HepG2 (cell line): ENCODE measurements around the gene FETUB. TPM values are rescaled to one million over a fixed set of nuclear protein-coding genes. Genes with fewer than 3 reads are reported as not detected.

Experiments used
- ATAC-seq: fragments of 200-7000 bp; cut with Tn5 transposase; 3 replicates; pipeline ENCODE4 v1.9.1; 2020; ENCODE audit warnings: mild to moderate bottlenecking, moderate library complexity
- BruUV-seq: library from RNA; stranded (reverse); fragments of 400-500 nt; replicated peaks from 2 replicates; lab custom pipeline; 2021; lab: Mats Ljungman, UMichigan
- CTCF ChIA-PET: fragments of 300-600 bp; formaldehyde crosslinking; extraction: SDS; loops from one replicate; lab custom pipeline; 2021; ENCODE audit warnings: low total read pairs, inconsistent platforms, low intra/inter-chr PET ratio; lab: Yijun Ruan, JAX
- POLR2A ChIA-PET: fragments of 350-600 bp; sonication (Branson Sonifier 250); formaldehyde crosslinking; loops from one replicate; lab custom pipeline; 2020; ENCODE audit warnings: antibody characterized with exemption, inconsistent platforms; lab: Yijun Ruan, JAX
- DNase-seq: peaks from one replicate; pipeline ENCODE4 v3.0.0-alpha.2; 2015; ENCODE audit warnings: low spot score
- FAIRE-seq: peaks from 3 replicates; lab custom pipeline; 2011; peaks lifted over from hg19 to GRCh38; lab: Jason Lieb, UNC
- H2AFZ ChIP-seq: one replicate; pipeline ENCODE4 v1.6.1; 2011; ENCODE audit warnings: low read length, inconsistent platforms
- H3K27ac ChIP-seq: fragments of 300-600 bp; 3 replicates; pipeline ENCODE4 v1.8.0; 2011; ENCODE audit warnings: mixed run types, mild to moderate bottlenecking, mixed read lengths, low read length, inconsistent platforms; ENCODE audit not compliant: insufficient read depth; ENCODE audit errors: extremely low read length
- H3K27me3 ChIP-seq, 2 experiments: fragments of 200-600 bp in 1 of 2; 2 replicates in 1 of 2; 3 replicates in 1 of 2; pipeline versions ENCODE4 v1.6.0 to v1.8.0; 2011; ENCODE audit warnings: low read length in 2 of 2, mild to moderate bottlenecking in 2 of 2, moderate library complexity in 2 of 2, inconsistent platforms in 1 of 2; ENCODE audit not compliant: insufficient read depth in 2 of 2, control insufficient read depth in 1 of 2
- H3K36me3 ChIP-seq, 2 experiments: fragments of 200-600 bp in 1 of 2; replicated peaks in 1 of 2; 2 replicates in 1 of 2; 3 replicates in 1 of 2; pipeline versions ENCODE4 v1.5.1 to v1.8.0; 2011; ENCODE audit warnings: low read length in 2 of 2, inconsistent platforms in 1 of 2; ENCODE audit not compliant: insufficient read depth in 2 of 2, control insufficient read depth in 1 of 2
- H3K4me1 ChIP-seq: 2 replicates; pipeline ENCODE4 v1.5.1; 2012; ENCODE audit warnings: low read length, inconsistent platforms; ENCODE audit not compliant: insufficient read depth
- H3K4me2 ChIP-seq: 2 replicates; pipeline ENCODE4 v1.6.0; 2011; ENCODE audit warnings: low read depth, low read length, inconsistent platforms
- H3K4me3 ChIP-seq, 3 experiments: fragments of 200-600 bp in 1 of 3; sonication (generic), shearing (Covaris generic) in 1 of 3; replicated peaks in 1 of 3; 2 replicates each; pipeline ENCODE4 v1.5.1; 2011 to 2016; ENCODE audit warnings: low read length in 3 of 3, inconsistent platforms in 2 of 3, low read depth in 2 of 3, mild to moderate bottlenecking in 2 of 3, control low read depth in 1 of 3, mixed read lengths in 1 of 3; ENCODE audit not compliant: insufficient read depth in 1 of 3
- H3K79me2 ChIP-seq: one replicate; pipeline ENCODE4 v1.6.1; 2011; ENCODE audit warnings: low read length, inconsistent platforms; ENCODE audit not compliant: insufficient read depth
- H3K9ac ChIP-seq: 2 replicates; pipeline ENCODE4 v1.6.0; 2011; ENCODE audit warnings: mild to moderate bottlenecking, low read depth, low read length, inconsistent platforms; ENCODE audit not compliant: insufficient read depth
- H3K9me3 ChIP-seq: 2 replicates; pipeline ENCODE4 v1.5.1; 2012; ENCODE audit warnings: mild to moderate bottlenecking, low read length
- H4K20me1 ChIP-seq: 2 replicates; pipeline ENCODE4 v1.6.0; 2011; ENCODE audit warnings: inconsistent platforms, mild to moderate bottlenecking, low read length, moderate library complexity; ENCODE audit not compliant: insufficient read depth
- DR1 ChIP-seq: sonication (generic); formaldehyde crosslinking; IDR thresholded peaks from 2 replicates; pipeline ENCODE4 v1.8.0; 2021; ENCODE audit warnings: mild to moderate bottlenecking, missing genetic modification reagents, inconsistent platforms
- HDAC6 ChIP-seq: fragments of 200-600 bp; sonication (generic); IDR thresholded peaks from 2 replicates; pipeline ENCODE4 v1.7.0; 2017; ENCODE audit warnings: mild to moderate bottlenecking, antibody characterized with exemption, low read length, low read depth
- KDM6A ChIP-seq: IDR thresholded peaks from 2 replicates; pipeline ENCODE4 v1.6.1; 2016; ENCODE audit warnings: low read depth
- YEATS2 ChIP-seq: sonication (generic); formaldehyde crosslinking; IDR thresholded peaks from 2 replicates; pipeline ENCODE4 v1.4.0; 2020; ENCODE audit warnings: missing genetic modification reagents, borderline replicate concordance
- ZNF205 ChIP-seq: IDR thresholded peaks from 2 replicates; pipeline ENCODE4 v1.6.1; 2018; ENCODE audit warnings: missing biosample characterization, missing genetic modification reagents
- ZNF234 ChIP-seq: sonication (generic); formaldehyde crosslinking; conservative IDR thresholded peaks from 2 replicates; pipeline ENCODE4 v1.5.1; 2020; ENCODE audit warnings: mild to moderate bottlenecking, missing genetic modification reagents
- ZNF260 ChIP-seq: sonication (generic); formaldehyde crosslinking; IDR thresholded peaks from 2 replicates; pipeline ENCODE4 v1.4.0; 2020; ENCODE audit warnings: missing genetic modification reagents, low read depth, mild to moderate bottlenecking, borderline replicate concordance
- ZNF333 ChIP-seq: sonication (generic); formaldehyde crosslinking; IDR thresholded peaks from 2 replicates; pipeline ENCODE4 v1.4.0; 2020; ENCODE audit warnings: mild to moderate bottlenecking, missing genetic modification reagents, borderline replicate concordance
- ZNF432 ChIP-seq: sonication (generic); formaldehyde crosslinking; IDR thresholded peaks from 2 replicates; pipeline ENCODE4 v1.5.0; 2020; ENCODE audit warnings: missing genetic modification reagents, mild to moderate bottlenecking, borderline replicate concordance
- ZNF678 ChIP-seq: sonication (generic); formaldehyde crosslinking; IDR thresholded peaks from 2 replicates; pipeline ENCODE4 v1.4.0; 2020; ENCODE audit warnings: mild to moderate bottlenecking, missing genetic modification reagents
- ZNF772 ChIP-seq: sonication (generic); formaldehyde crosslinking; IDR thresholded peaks from 2 replicates; pipeline ENCODE4 v1.5.0; 2020; ENCODE audit warnings: mild to moderate bottlenecking, missing genetic modification reagents
- ZNF816 ChIP-seq: sonication (generic); formaldehyde crosslinking; IDR thresholded peaks from 2 replicates; pipeline ENCODE4 v1.8.0; 2022; ENCODE audit warnings: missing genetic modification reagents, mild to moderate bottlenecking, borderline replicate concordance
- ZNF891 ChIP-seq: sonication (generic); formaldehyde crosslinking; IDR thresholded peaks from 2 replicates; pipeline ENCODE4 v1.5.0; 2020; ENCODE audit warnings: mild to moderate bottlenecking, missing genetic modification reagents
- WGBS: methylation state at CpG from one replicate; pipeline ENCODE4 v1.1.6; 2017; ENCODE audit warnings: low lambda C conversion rate; 5-methylcytosine and 5-hydroxymethylcytosine counted together
- in situ Hi-C: cut with HindIII; loops from 2 replicates; pipeline ENCODE4 v1.10.0; 2017; ENCODE audit warnings: low pct_unique_long_range_greater_than_20kb; ENCODE audit not compliant: extremely low pct_ligation_motif_present
- intact Hi-C: fragments of 100-400 bp; cut with micrococcal nuclease; formaldehyde crosslinking; loops from one replicate; pipeline ENCODE4 v1.10.0; 2022; ENCODE audit not compliant: unreplicated experiment
- polyA plus RNA-seq, 8 experiments: library from polyadenylated mRNA; depleted of rRNA in 3 of 8; stranded (reverse) in 7 of 8; unstranded in 1 of 8; fragments of >200 nt; fragmentation: Illumina TruSeq in 4 of 8; extraction: Trizol in 4 of 8; gene quantifications; 2 replicates each; pipeline versions ENCODE4 v1.2.1 to v1.2.3, GENCODE V29; 2011 to 2016; ENCODE audit warnings: low read depth in 4 of 8, missing spikeins in 1 of 8, mixed read lengths in 1 of 8; ENCODE audit not compliant: insufficient read depth in 1 of 8
- total RNA-seq, 5 experiments: library from RNA; depleted of rRNA; stranded (reverse); fragments of >200 nt; fragmentation: Illumina TruSeq; extraction: Trizol; gene quantifications; 2 replicates each; pipeline ENCODE4 v1.2.3, GENCODE V29; 2016; ENCODE audit warnings: low read depth in 1 of 5
- TF ChIP-seq, protein P1 (sequence below): sonication (generic); formaldehyde crosslinking; IDR thresholded peaks from 2 replicates; pipeline ENCODE4 v1.8.0; 2022; ENCODE audit warnings: missing genetic modification reagents, low read depth, mild to moderate bottlenecking, borderline replicate concordance
- TF ChIP-seq, protein P2 (sequence below): IDR thresholded peaks from 2 replicates; pipeline ENCODE4 v1.6.1; 2016; ENCODE audit warnings: missing compliant biosample characterization, missing genetic modification reagents, borderline replicate concordance
- TF ChIP-seq, protein P3 (sequence below): sonication (generic); formaldehyde crosslinking; IDR thresholded peaks from 2 replicates; pipeline ENCODE4 v1.5.0; 2020; ENCODE audit warnings: mild to moderate bottlenecking, missing genetic modification reagents
- TF ChIP-seq, protein P4 (sequence below): sonication (generic); formaldehyde crosslinking; IDR thresholded peaks from 2 replicates; pipeline ENCODE4 v1.4.0; 2020; ENCODE audit warnings: mild to moderate bottlenecking, missing genetic modification reagents

Gene FETUB
- total and polyA plus RNA-seq, 2 of the 13 experiments (the other 11 are each of a cell fraction or from before 2014, with no cell fraction given): 2.1 to 4.4 TPM

DNA sequence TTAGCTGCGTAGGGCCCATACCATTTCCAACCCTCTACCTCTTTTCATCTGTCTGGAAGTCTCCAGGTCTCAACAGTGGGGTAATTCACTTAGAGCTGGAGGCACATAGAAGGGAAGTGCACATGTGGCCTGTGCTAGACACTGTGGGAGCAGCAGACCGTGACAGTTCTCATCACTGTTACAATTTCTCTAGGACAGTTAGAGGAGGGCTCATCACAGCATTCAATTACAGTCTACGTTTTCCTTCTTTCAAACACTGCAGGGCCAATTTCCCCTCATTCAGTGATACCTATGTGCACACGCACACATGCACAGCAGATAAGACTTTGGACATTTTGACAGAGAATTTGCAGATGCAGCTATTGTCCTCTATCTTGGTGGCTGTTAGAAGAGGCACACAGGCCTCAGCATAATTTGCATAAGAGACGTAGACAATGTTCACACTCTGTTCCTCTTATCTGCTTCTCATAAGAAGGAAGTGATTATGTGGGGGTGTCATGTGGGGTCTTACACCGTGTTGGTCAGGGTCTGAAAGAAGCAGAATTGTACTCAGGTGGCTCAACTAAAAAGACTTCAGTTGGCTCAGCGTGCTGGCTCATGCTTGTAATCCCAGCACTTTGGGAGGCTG is 13.0 kb downstream of the FETUB start:
- no TSS peak for BruUV-seq
- Histone ChIP-seq H3K4me2 (no peak overlapping the region), H3K27me3 (no peaks in the 10 kb centered on the region), H2AFZ (no peak overlapping the region), H3K36me3 (no peaks in the 10 kb centered on the region), H3K27ac (no peak overlapping the region), H4K20me1 (no peaks in the 10 kb centered on the region), H3K4me3 (no peak overlapping the region), H3K9me3 (no peaks in the 10 kb centered on the region), H3K9ac (no peak overlapping the region), H3K4me1 (peaks cover 15% of the 10 kb centered on the region), H3K79me2 (no peaks in the 10 kb centered on the region)
- ATAC-seq: no peak
- in situ Hi-C loops: no loop called here
- ChIA-PET POLR2A (interaction anchor here (1.0 to 1.9 kb wide), 4 partner anchors 12 to 130 kb away, joined by 3 to 5 read pairs (median 4); partner anchors contain the start of genes EIF4A2 and HRG), CTCF (no interaction called here)
- no peak for DNase-seq
- FAIRE-seq: no peak
- intact Hi-C loops: no loop called here
- 73% methylated on average over 7 of the region's 7 CpGs for WGBS
- TF ChIP-seq ZNF260 (no peak), ZNF891 (no peak), ZNF432 (CRISPR knock-in tag) (no peak), ZNF816 (CRISPR knock-in tag) (no peak), ZNF205 (CRISPR knock-in tag) (no peak), ZNF678 (CRISPR knock-in tag) (no peak), HDAC6 (no peak), ZNF772 (no peak), ZNF234 (no peak), YEATS2 (no peak), KDM6A (CRISPR knock-in tag) (no peak), ZNF333 (no peak), DR1 (CRISPR knock-in tag) (no peak)
- TF ChIP-seq, protein P1, sequence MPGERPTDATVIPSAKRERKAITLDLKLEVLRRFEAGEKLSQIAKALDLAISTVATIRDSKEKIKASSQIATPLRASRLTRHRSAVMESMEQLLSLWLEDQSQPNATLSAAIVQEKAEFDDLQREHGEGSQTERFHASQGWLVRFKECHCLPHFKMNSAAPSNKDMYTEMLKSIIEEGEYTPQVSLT: no peak
- TF ChIP-seq, protein P2, sequence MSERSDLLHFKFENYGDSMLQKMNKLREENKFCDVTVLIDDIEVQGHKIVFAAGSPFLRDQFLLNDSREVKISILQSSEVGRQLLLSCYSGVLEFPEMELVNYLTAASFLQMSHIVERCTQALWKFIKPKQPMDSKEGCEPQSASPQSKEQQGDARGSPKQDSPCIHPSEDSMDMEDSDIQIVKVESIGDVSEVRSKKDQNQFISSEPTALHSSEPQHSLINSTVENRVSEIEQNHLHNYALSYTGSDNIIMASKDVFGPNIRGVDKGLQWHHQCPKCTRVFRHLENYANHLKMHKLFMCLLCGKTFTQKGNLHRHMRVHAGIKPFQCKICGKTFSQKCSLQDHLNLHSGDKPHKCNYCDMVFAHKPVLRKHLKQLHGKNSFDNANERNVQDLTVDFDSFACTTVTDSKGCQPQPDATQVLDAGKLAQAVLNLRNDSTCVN: no peak
- TF ChIP-seq, protein P3, sequence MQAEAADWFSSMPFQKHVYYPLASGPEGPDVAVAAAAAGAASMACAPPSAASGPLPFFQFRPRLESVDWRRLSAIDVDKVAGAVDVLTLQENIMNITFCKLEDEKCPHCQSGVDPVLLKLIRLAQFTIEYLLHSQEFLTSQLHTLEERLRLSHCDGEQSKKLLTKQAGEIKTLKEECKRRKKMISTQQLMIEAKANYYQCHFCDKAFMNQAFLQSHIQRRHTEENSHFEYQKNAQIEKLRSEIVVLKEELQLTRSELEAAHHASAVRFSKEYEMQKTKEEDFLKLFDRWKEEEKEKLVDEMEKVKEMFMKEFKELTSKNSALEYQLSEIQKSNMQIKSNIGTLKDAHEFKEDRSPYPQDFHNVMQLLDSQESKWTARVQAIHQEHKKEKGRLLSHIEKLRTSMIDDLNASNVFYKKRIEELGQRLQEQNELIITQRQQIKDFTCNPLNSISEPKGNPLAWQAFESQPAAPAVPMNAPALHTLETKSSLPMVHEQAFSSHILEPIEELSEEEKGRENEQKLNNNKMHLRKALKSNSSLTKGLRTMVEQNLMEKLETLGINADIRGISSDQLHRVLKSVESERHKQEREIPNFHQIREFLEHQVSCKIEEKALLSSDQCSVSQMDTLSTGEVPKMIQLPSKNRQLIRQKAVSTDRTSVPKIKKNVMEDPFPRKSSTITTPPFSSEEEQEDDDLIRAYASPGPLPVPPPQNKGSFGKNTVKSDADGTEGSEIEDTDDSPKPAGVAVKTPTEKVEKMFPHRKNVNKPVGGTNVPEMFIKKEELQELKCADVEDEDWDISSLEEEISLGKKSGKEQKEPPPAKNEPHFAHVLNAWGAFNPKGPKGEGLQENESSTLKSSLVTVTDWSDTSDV (CRISPR knock-in tag): no peak
- TF ChIP-seq, protein P4, sequence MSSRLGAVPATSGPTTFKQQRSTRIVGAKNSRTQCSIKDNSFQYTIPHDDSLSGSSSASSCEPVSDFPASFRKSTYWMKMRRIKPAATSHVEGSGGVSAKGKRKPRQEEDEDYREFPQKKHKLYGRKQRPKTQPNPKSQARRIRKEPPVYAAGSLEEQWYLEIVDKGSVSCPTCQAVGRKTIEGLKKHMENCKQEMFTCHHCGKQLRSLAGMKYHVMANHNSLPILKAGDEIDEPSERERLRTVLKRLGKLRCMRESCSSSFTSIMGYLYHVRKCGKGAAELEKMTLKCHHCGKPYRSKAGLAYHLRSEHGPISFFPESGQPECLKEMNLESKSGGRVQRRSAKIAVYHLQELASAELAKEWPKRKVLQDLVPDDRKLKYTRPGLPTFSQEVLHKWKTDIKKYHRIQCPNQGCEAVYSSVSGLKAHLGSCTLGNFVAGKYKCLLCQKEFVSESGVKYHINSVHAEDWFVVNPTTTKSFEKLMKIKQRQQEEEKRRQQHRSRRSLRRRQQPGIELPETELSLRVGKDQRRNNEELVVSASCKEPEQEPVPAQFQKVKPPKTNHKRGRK (CRISPR knock-in tag): no peak
